K562 (cell line): ENCODE measurements around the gene SELENOM. TPM values are rescaled to one million over a fixed set of nuclear protein-coding genes. Genes with fewer than 3 reads are reported as not detected.

Experiments
- ATAC-seq: fragments of 200-7000 bp; cut with Tn5 transposase; 3 replicates; pipeline ENCODE4 v1.9.1; 2020; ENCODE audit warnings: moderate library complexity
- BruUV-seq: library from RNA; stranded (reverse); fragments of 400-500 nt; replicated peaks from 2 replicates; lab custom pipeline; 2021; lab: Mats Ljungman, UMichigan
- CTCF ChIA-PET: fragments of 300-600 bp; formaldehyde crosslinking; extraction: SDS; loops from one replicate; lab custom pipeline; 2021; ENCODE audit warnings: low intra/inter-chr PET ratio; lab: Yijun Ruan, JAX
- POLR2A ChIA-PET: fragments of 300-600, 350-650 bp; sonication (Branson Sonifier 250); formaldehyde crosslinking; extraction: SDS; loops from one replicate; lab custom pipeline; 2021; ENCODE audit warnings: antibody characterized with exemption, inconsistent platforms; lab: Yijun Ruan, JAX
- DNase-seq, 4 experiments: peaks; one replicate each; pipeline versions ENCODE4 v3.0.0 to v3.0.0-alpha.2; 2011 to 2018; ENCODE audit warnings: low spot score in 3 of 4, mixed read lengths in 3 of 4; ENCODE audit errors: extremely low read depth in 1 of 4
- FAIRE-seq: peaks from 2 replicates; lab custom pipeline; 2011; peaks lifted over from hg19 to GRCh38; lab: Jason Lieb, UNC
- H2AFZ ChIP-seq: 2 replicates; pipeline ENCODE4 v1.6.0; 2011; ENCODE audit warnings: low read depth, low read length, control low read depth, inconsistent platforms
- H3K27ac ChIP-seq: fragments of 200-600 bp; 3 replicates; pipeline ENCODE4 v1.8.0; 2011; ENCODE audit warnings: low read depth, mild to moderate bottlenecking, control low read depth, inconsistent platforms, low read length, moderate library complexity, mixed read lengths; ENCODE audit errors: extremely low read depth
- H3K27me3 ChIP-seq, 2 experiments: fragments of 300-600 bp in 1 of 2; 2 replicates in 1 of 2; 3 replicates in 1 of 2; pipeline versions ENCODE4 v1.6.0 to v1.8.0; 2011; ENCODE audit warnings: inconsistent platforms in 2 of 2, low read length in 2 of 2, mild to moderate bottlenecking in 1 of 2, mixed read lengths in 1 of 2, moderate library complexity in 1 of 2; ENCODE audit not compliant: control insufficient read depth in 2 of 2, insufficient read depth in 2 of 2
- H3K36me3 ChIP-seq: fragments of 300-600 bp; 3 replicates; pipeline ENCODE4 v1.8.0; 2011; ENCODE audit warnings: mild to moderate bottlenecking, low read length, inconsistent platforms; ENCODE audit not compliant: control insufficient read depth, insufficient read depth
- H3K4me1 ChIP-seq, 2 experiments: fragments of 200-600 bp in 1 of 2; replicated peaks in 1 of 2; 2 replicates in 1 of 2; 3 replicates in 1 of 2; pipeline versions ENCODE4 v1.5.1 to v1.8.0; 2011; ENCODE audit warnings: inconsistent platforms in 2 of 2, low read length in 2 of 2, mild to moderate bottlenecking in 1 of 2, mixed read lengths in 1 of 2, moderate library complexity in 1 of 2; ENCODE audit not compliant: control insufficient read depth in 2 of 2, insufficient read depth in 2 of 2
- H3K4me2 ChIP-seq: 2 replicates; pipeline ENCODE4 v1.6.1; 2011; ENCODE audit warnings: low read length, control low read depth, inconsistent platforms, mixed read lengths; ENCODE audit not compliant: insufficient read depth
- H3K4me3 ChIP-seq: fragments of 200-600 bp; sonication (generic), shearing (Covaris generic); 2 replicates; pipeline ENCODE4 v1.5.1; 2016; ENCODE audit warnings: control low read depth, inconsistent platforms
- H3K79me2 ChIP-seq: fragments of 200-600 bp; 3 replicates; pipeline ENCODE4 v1.8.0; 2011; ENCODE audit warnings: low read length, inconsistent platforms; ENCODE audit not compliant: control insufficient read depth, insufficient read depth
- H3K9ac ChIP-seq, 2 experiments: 2 replicates each; pipeline versions ENCODE4 v1.6.0 to v1.6.1; 2011; ENCODE audit warnings: low read depth in 2 of 2, low read length in 2 of 2, control low read depth in 1 of 2, inconsistent platforms in 1 of 2, mild to moderate bottlenecking in 1 of 2, mixed read lengths in 1 of 2; ENCODE audit not compliant: insufficient read depth in 1 of 2
- H3K9me1 ChIP-seq: one replicate; pipeline ENCODE4 v1.6.0; 2011; ENCODE audit warnings: inconsistent platforms, mild to moderate bottlenecking, low read length, moderate library complexity; ENCODE audit not compliant: control insufficient read depth, insufficient read depth
- H3K9me3 ChIP-seq: replicated peaks from 2 replicates; pipeline ENCODE4 v1.5.1; 2011; ENCODE audit warnings: low read depth, low read length, inconsistent platforms; ENCODE audit not compliant: control insufficient read depth, insufficient read depth
- H4K20me1 ChIP-seq: replicated peaks from 2 replicates; pipeline ENCODE4 v1.6.1; 2011; ENCODE audit warnings: low read length, inconsistent platforms, mixed read lengths; ENCODE audit not compliant: control insufficient read depth, insufficient read depth
- C11orf30 ChIP-seq: fragments of 450-650 bp; IDR thresholded peaks from 2 replicates; pipeline ENCODE4 v1.6.1; 2016; ENCODE audit warnings: low read depth, mild to moderate bottlenecking
- EGR1 ChIP-seq: fragments of 450-650 bp; conservative IDR thresholded peaks from 2 replicates; pipeline ENCODE4 v1.6.1; 2017; ENCODE audit warnings: mild to moderate bottlenecking
- HDAC6 ChIP-seq: IDR thresholded peaks from 2 replicates; pipeline ENCODE4 v1.6.1; 2012; ENCODE audit warnings: low read depth, mild to moderate bottlenecking, control low read depth, inconsistent platforms, low read length, moderate library complexity
- KDM1A ChIP-seq, 2 experiments: fragments of 450-650 bp; IDR thresholded peaks; 2 replicates each; pipeline ENCODE4 v1.6.1; 2016; ENCODE audit warnings: mild to moderate bottlenecking in 2 of 2
- NFE2 ChIP-seq: IDR thresholded peaks from 2 replicates; pipeline ENCODE4 v1.6.1; 2014; ENCODE audit warnings: antibody characterized with exemption, low read depth
- RBM25 ChIP-seq: fragments of 200-400 bp; formaldehyde crosslinking; IDR thresholded peaks from 2 replicates; pipeline ENCODE4 v1.6.1; 2018; ENCODE audit warnings: low read length, low read depth, moderate library complexity; ENCODE audit not compliant: severe bottlenecking
- TBP ChIP-seq: optimal IDR thresholded peaks from 2 replicates; pipeline ENCODE3; 2011; ENCODE audit warnings: low read depth, low read length, improper control_type of control experiment
- ZFP36 ChIP-seq: fragments of 150-350 bp; IDR thresholded peaks from 2 replicates; pipeline ENCODE4 v1.6.1; 2018; ENCODE audit warnings: low read length, low read depth; ENCODE audit not compliant: partially characterized antibody
- WGBS: fragments of 100-300 bp; shearing (Covaris generic); methylation state at CpG from one replicate; pipeline ENCODE4 v1.1.6; 2016; ENCODE audit warnings: low coverage, mixed read lengths; ENCODE audit not compliant: insufficient coverage; ENCODE audit errors: missing lambda C conversion rate; 5-methylcytosine and 5-hydroxymethylcytosine counted together
- in situ Hi-C: fragments of 300-500 bp; cut with MboI; formaldehyde crosslinking; loops from 4 replicates; pipeline ENCODE4 v1.15.0; 2018; ENCODE audit warnings: inconsistent platforms, mixed read lengths
- intact Hi-C: fragments of 100-400 bp; cut with micrococcal nuclease; formaldehyde crosslinking; loops from 2 replicates; pipeline ENCODE4 v1.14.2; 2022
- polyA plus RNA-seq, 8 experiments: library from polyadenylated mRNA; depleted of rRNA in 4 of 8; stranded (reverse) in 5 of 8; unstranded in 3 of 8; fragments of >200 nt; fragmentation: Nextera tagmentation in 2 of 8; fragmentation: Illumina TruSeq in 1 of 8; extraction: Ambion mirVana in 2 of 8; extraction: Trizol in 1 of 8; gene quantifications; 2 replicates each; pipeline versions ENCODE4 v1.2.1 to v1.2.3, GENCODE V29; 2011 to 2014; ENCODE audit warnings: inconsistent platforms in 1 of 8, missing spikeins in 1 of 8
- total RNA-seq, 7 experiments: library from RNA; depleted of rRNA in 6 of 7; stranded (reverse); fragments of >200 nt in 6 of 7; fragmentation: Illumina TruSeq in 2 of 7; extraction: Trizol in 2 of 7; gene quantifications; 2 replicates each; pipeline versions ENCODE4 v1.2.1 to v1.2.3, GENCODE V29; 2011 to 2021; ENCODE audit warnings: low replicate concordance in 1 of 7
- TF ChIP-seq, protein P1 (sequence below): IDR thresholded peaks from 2 replicates; pipeline ENCODE4 v1.6.1; 2012; ENCODE audit warnings: low read depth, low read length, improper control_type of control experiment, borderline replicate concordance
- TF ChIP-seq, protein P2 (sequence below): fragments of 450-650 bp; IDR thresholded peaks from 2 replicates; pipeline ENCODE4 v1.6.1; 2018; ENCODE audit not compliant: partially characterized antibody

SELENOM gene
- total and polyA plus RNA-seq, 9 of the 15 experiments (the other 6 are each of a cell fraction or from before 2014, with no cell fraction given) = 1.2 to 10.6 (median 3.7) TPM

DNA sequence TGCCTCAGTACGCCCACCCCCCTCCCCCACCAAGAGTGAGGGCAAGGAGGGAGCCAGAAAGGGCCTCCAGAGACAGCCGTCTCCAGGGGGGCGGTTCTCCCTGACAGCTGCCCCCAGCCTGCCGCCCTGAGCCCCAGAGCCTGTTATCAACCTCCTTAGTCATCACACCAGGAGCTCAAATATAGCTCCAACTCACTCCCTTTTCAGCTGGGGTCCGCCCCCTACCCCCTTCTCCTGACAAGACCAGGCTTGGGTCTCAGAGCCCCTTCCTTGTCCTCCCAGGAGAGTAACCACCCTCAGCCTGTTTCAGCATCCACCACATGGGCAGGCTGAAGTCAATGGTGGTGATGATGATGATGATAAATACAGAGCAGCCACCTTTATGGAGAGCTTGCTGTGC lies 12.9 kb upstream of the SELENOM start:
- 0% methylated on average over 3 of the region's 5 CpGs for WGBS
- no peak overlapping the region for H3K27ac ChIP-seq
- POLR2A ChIA-PET = interaction anchor here (0.9 to 1.3 kb wide), 3 partner anchors 12 to 20 kb away, joined by 3 to 4 read pairs (median 4); partner anchors contain the start of gene PLA2G3

DNA sequence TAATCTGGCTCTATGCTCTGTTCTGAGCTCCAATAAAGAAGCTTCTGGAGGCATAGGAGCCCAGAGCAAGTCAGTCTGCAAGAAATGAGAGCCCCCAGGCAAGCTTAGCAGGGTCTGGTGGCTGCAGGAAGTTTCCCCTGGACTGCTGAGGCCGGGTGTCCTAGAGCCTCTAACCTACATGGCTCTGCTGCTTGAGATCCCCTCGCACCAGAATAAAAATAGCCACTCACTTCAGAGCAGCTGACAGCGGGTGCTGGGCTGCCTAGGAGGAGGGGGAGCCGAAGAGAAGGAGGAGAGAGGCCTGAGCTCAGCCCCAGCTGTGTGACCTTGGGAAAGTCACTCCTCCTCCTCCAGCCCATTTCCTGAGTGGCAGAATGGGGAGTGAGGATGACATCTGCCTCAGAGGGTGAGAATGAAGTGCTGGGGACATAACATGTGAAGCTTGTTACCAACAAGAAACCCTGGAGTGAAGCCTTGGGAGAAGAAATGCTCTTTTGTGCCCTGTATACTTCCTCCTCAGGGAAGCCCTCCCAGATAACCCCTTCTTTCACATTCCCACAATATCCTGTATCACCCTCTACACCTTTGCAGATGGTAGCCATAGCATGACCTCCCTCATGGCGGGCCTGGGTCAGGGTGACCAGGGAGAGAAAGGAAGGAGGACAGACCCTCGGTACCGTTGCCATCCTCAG lies 11.8 kb upstream of the SELENOM start:
- CTCF ChIA-PET = no interaction called here
- TF ChIP-seq KDM1A (IDR thresholded peaks at IDR 0.05) (peak in 1 of 2 experiments; percentile 30; a peak in 1 of 4 replicates), ZFP36 (peak; percentile 91), HDAC6 (no peak), RBM25 (peak; percentile 40)
- TF ChIP-seq, protein P1, sequence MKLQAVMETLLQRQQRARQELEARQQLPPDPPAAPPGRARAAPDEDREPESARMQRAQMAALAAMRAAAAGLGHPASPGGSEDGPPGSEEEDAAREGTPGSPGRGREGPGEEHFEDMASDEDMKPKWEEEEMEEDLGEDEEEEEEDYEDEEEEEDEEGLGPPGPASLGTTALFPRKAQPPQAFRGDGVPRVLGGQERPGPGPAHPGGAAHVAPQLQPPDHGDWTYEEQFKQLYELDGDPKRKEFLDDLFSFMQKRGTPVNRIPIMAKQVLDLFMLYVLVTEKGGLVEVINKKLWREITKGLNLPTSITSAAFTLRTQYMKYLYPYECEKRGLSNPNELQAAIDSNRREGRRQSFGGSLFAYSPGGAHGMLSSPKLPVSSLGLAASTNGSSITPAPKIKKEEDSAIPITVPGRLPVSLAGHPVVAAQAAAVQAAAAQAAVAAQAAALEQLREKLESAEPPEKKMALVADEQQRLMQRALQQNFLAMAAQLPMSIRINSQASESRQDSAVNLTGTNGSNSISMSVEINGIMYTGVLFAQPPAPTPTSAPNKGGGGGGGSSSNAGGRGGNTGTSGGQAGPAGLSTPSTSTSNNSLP = no peak
- TF ChIP-seq, protein P2, sequence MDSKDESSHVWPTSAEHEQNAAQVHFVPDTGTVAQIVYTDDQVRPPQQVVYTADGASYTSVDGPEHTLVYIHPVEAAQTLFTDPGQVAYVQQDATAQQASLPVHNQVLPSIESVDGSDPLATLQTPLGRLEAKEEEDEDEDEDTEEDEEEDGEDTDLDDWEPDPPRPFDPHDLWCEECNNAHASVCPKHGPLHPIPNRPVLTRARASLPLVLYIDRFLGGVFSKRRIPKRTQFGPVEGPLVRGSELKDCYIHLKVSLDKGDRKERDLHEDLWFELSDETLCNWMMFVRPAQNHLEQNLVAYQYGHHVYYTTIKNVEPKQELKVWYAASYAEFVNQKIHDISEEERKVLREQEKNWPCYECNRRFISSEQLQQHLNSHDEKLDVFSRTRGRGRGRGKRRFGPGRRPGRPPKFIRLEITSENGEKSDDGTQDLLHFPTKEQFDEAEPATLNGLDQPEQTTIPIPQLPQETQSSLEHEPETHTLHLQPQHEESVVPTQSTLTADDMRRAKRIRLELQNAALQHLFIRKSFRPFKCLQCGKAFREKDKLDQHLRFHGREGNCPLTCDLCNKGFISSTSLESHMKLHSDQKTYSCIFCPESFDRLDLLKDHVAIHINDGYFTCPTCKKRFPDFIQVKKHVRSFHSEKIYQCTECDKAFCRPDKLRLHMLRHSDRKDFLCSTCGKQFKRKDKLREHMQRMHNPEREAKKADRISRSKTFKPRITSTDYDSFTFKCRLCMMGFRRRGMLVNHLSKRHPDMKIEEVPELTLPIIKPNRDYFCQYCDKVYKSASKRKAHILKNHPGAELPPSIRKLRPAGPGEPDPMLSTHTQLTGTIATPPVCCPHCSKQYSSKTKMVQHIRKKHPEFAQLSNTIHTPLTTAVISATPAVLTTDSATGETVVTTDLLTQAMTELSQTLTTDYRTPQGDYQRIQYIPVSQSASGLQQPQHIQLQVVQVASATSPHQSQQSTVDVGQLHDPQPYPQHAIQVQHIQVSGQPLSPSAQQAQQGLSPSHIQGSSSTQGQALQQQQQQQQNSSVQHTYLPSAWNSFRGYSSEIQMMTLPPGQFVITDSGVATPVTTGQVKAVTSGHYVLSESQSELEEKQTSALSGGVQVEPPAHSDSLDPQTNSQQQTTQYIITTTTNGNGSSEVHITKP = peak; percentile 52

More for the DNA sequence above, 12.9 kb upstream of the SELENOM start:
- CTCF ChIA-PET = no interaction called here
- Histone ChIP-seq H3K79me2 (no peaks in the 10 kb centered on the region), H3K4me3 (no peak overlapping the region), H2AFZ (no peak overlapping the region; the same call in 1 of the 2 replicates), H3K9me3 (no peaks in the 10 kb centered on the region), H3K36me3 (no peaks in the 10 kb centered on the region), H3K4me1 (peaks cover 26 to 38% of the 10 kb centered on the region in 2 experiments), H3K9ac (no peak overlapping the region; a peak in 2 of 4 replicates), H3K9me1 (no peaks in the 10 kb centered on the region)
- DNase-seq (peak; percentile 36 to 46 (median 38)), ATAC-seq (peak; percentile 43; the same call in 2 of the 3 replicates), FAIRE-seq (no peak)
- intact Hi-C loops = no loop called here
- BruUV-seq = no TSS peak
- TF ChIP-seq TBP (no peak), NFE2 (0 out of 2 replicates have a peak, but pooled peaks have one; percentile 7), EGR1 (peak; percentile 30; the same call in 1 of the 2 replicates), C11orf30 (peak; percentile 17; the same call in 1 of the 2 replicates)
- TF ChIP-seq, all 486 proteins: peak for 3
- Histone ChIP-seq H3K4me2 (no peak overlapping the region), H4K20me1 (no peaks in the 10 kb centered on the region), H3K27me3 (no peaks in the 10 kb centered on the region)
- in situ Hi-C loops = no loop called here

More for the DNA sequence above, 11.8 kb upstream of the SELENOM start:
- no TSS peak for BruUV-seq
- H3K4me2 ChIP-seq = no peak overlapping the region
- no peaks in the 10 kb centered on the region for H3K79me2 ChIP-seq
- FAIRE-seq = no peak
- H3K9me1 ChIP-seq = no peaks in the 10 kb centered on the region
- WGBS = 0% methylated on average over 1 of the region's 7 CpGs
- POLR2A ChIA-PET = interaction anchor here (0.7 to 1.6 kb wide), 3 partner anchors 12 to 154 kb away, joined by 3 to 4 read pairs (median 4); partner anchors contain the start of gene SELENOM
- peak; percentile 41 for ATAC-seq
- no peak overlapping the region for H3K4me3 ChIP-seq
- no peaks in the 10 kb centered on the region for H3K27me3 ChIP-seq
- peak overlapping the region; percentile 55 for H2AFZ ChIP-seq
- no peak overlapping the region for H3K27ac ChIP-seq
- H3K9me3 ChIP-seq = no peaks in the 10 kb centered on the region
- peak overlapping the region in 1 of 2 experiments; percentile 76; a peak in 2 of 4 replicates for H3K9ac ChIP-seq
- no peaks in the 10 kb centered on the region for H4K20me1 ChIP-seq
- peaks cover 26 to 32% of the 10 kb centered on the region in 2 experiments for H3K4me1 ChIP-seq
- in situ Hi-C loops (no loop called here), intact Hi-C loops (no loop called here)
- DNase-seq = peak in 1 of 4 experiments; percentile 32
- no peaks in the 10 kb centered on the region for H3K36me3 ChIP-seq
